Transverse colon (tissue), 4 donors: ENCODE measurements around the gene DACT2.

ENCODE experiments used
- EP300 ChIP-seq: sonication (generic); formaldehyde crosslinking; IDR thresholded peaks from one replicate; pipeline ENCODE4 v1.6.1; 2017; ENCODE audit warnings: antibody characterized with exemption, low read depth
- POLR2A ChIP-seq: fragments of 450-650 bp; IDR thresholded peaks from one replicate; pipeline ENCODE4 v1.6.1; 2016; ENCODE audit warnings: antibody characterized with exemption, mild to moderate bottlenecking, moderate library complexity
- POLR2AphosphoS5 ChIP-seq, 3 donors: sonication (generic); formaldehyde crosslinking; IDR thresholded peaks; one replicate each; pipeline ENCODE4 v1.6.1; 2016; ENCODE audit warnings: antibody characterized with exemption in 3 of 3
- TF ChIP-seq, protein P1 (sequence below), 5 experiments: fragments of 200-600 bp in 3 of 5; fragments of 450-650 bp in 2 of 5; sonication (generic) in 3 of 5; IDR thresholded peaks; 1 replicate in 2 of 5; 2 replicates in 3 of 5; pipeline ENCODE4 v1.5.1; 2016 to 2017; ENCODE audit warnings: antibody characterized with exemption in 5 of 5, inconsistent platforms in 3 of 5, mild to moderate bottlenecking in 2 of 5, moderate library complexity in 1 of 5

DNA sequence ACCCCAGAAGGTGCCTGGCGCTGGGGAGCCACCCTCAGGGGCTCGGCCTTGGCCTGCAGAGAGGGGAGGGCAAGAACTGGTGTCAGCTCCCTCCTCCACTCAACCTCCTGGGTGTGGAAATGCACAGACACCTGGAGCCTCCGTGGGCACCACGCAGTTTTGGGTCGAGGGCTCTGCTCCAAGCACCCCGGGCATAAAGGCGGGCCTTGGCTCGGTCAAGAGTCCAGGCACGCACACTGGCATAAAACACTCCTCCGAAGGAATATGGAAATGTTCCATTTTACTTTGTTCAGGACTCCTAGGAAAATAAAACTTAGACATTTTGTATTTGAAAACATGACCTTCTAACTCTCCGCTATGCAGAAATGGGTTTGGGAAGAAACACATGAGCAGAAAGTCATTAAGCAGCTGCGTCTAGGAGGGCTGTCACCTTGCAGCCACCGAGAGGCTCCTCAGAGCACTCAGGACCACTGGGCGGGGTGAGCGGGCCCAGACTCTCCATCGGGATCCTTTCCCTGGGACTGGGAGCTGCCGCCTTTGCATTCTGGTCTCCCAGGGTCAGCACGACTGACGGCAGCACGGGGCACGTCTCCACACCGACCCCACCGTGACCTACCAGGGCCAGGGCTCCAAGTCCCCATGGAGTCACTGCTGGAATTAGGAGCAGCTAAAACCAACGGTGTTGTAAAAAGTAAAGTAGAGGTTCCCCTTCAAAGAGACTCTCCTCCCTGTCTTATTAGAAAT lies 46.0 kb upstream of the DACT2 start:
- TF ChIP-seq, protein P1, sequence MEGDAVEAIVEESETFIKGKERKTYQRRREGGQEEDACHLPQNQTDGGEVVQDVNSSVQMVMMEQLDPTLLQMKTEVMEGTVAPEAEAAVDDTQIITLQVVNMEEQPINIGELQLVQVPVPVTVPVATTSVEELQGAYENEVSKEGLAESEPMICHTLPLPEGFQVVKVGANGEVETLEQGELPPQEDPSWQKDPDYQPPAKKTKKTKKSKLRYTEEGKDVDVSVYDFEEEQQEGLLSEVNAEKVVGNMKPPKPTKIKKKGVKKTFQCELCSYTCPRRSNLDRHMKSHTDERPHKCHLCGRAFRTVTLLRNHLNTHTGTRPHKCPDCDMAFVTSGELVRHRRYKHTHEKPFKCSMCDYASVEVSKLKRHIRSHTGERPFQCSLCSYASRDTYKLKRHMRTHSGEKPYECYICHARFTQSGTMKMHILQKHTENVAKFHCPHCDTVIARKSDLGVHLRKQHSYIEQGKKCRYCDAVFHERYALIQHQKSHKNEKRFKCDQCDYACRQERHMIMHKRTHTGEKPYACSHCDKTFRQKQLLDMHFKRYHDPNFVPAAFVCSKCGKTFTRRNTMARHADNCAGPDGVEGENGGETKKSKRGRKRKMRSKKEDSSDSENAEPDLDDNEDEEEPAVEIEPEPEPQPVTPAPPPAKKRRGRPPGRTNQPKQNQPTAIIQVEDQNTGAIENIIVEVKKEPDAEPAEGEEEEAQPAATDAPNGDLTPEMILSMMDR (IDR thresholded peaks at IDR 0.05) = no peak
- TF ChIP-seq POLR2AphosphoS5 (IDR thresholded peaks at IDR 0.05) (no peak), POLR2A (no peak), EP300 (no peak)
